Upper lobe of left lung (tissue), 4 donors: ENCODE measurements around the gene GLYR1.

Experiments
- CTCF ChIP-seq, 6 experiments: fragments of 450-650 bp in 4 of 6; fragments of 200-600 bp in 2 of 6; sonication (generic) in 2 of 6; IDR thresholded peaks; one replicate each; pipeline ENCODE4 v1.5.1; 2016 to 2019; ENCODE audit warnings: antibody characterized with exemption in 6 of 6
- EP300 ChIP-seq, 4 donors: sonication (generic); formaldehyde crosslinking; IDR thresholded peaks; one replicate each; pipeline ENCODE4 v1.5.1; 2017; ENCODE audit warnings: antibody characterized with exemption in 4 of 4, control low read depth in 2 of 4
- POLR2A ChIP-seq, 4 donors: fragments of 450-650 bp; IDR thresholded peaks; one replicate each; pipeline ENCODE4 v1.5.1; 2016 to 2017; ENCODE audit warnings: antibody characterized with exemption in 4 of 4, mild to moderate bottlenecking in 2 of 4

DNA sequence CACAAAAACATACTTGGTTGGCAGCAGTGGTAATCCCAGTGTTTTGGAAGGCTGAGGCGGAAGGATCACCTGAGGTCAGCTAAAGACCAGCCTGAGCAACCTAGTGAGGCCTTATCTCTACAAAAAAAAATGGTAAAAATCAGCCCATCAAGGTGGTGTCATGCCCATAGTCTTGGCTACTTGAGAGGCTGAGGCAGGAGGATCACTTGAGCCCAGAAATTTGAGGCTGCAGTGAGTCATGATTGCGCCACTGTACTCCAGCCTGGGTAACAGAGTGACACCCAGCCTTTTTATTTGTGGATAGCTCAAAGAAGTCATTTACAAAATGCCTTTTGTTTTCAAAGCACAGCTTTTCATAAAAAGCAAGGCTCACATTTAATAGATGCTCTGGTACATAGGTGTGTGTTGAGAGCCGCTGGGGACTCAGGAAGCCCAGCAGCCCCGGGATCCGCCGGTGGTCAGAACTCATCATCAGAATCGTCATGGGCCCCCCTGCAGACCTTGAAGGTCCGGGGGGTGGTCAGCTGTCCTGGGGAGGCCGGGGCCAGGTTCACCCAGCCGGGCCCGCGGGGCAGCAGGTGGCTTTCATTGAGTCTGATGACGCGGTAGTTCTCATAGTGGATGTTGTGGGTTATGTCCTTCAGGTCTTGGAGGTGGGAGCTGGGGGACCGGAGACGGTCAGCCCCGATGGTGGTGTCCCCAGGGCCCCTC is 69.6 kb downstream of the GLYR1 start:
- TF ChIP-seq CTCF (IDR thresholded peaks at IDR 0.05) (no peak), EP300 (IDR thresholded peaks at IDR 0.05) (no peak), POLR2A (IDR thresholded peaks at IDR 0.05) (no peak)
